Right renal cortex interstitium (tissue), 3 donors: ENCODE data around the gene AMIGO3. TPM values are rescaled to one million over a fixed set of nuclear protein-coding genes. Genes with fewer than 3 reads are reported as not detected.
"Not testable (repeated sequence)": the region's sequence is repeated elsewhere in the genome, so short reads cannot be mapped to it uniquely, and the experiment has no call there.

Source experiments
- DNase-seq, 3 donors: peaks; one replicate each; pipeline ENCODE4 v3.0.0-alpha.2; 2013; ENCODE audit warnings: low read depth in 3 of 3, low spot score in 2 of 3
- polyA plus RNA-seq, 3 donors: library from polyadenylated mRNA; unstranded; fragments of 120-200 nt; gene quantifications; one replicate each; pipeline ENCODE4 v1.2.1, GENCODE V29; 2013; ENCODE audit not compliant: insufficient read length in 3 of 3

Gene AMIGO3
- polyA plus RNA-seq, 3 donors, result 0.93 to 1.5 (median 1.0) TPM

GRCh38 chr3:49689908-49690624 lies 29.4 kb downstream of the AMIGO3 start:
- not testable (repeated sequence) for DNase-seq

- DNase-seq, result peak; percentile 80 to 89 (median 87)
These were observed 30.2 kb downstream of the AMIGO3 start, which contains the start of the genes MST1 and RNF123 for GRCh38 chr3:49689046-49689907. TSS of gene MST1 (minus strand) at chr3:49689474. CDS start at chr3:49688691, 783 bp downstream. TSS of gene RNF123 (plus strand) at chr3:49689557. CDS start at chr3:49691166, 1,609 bp downstream.

- DNase-seq, result not testable (repeated sequence)
These were observed 31.0 kb downstream of the AMIGO3 start for GRCh38 chr3:49688338-49689045.

GRCh38 chr3:49687424-49687795 lies 32.1 kb downstream of the AMIGO3 start:
- DNase-seq, result not testable (repeated sequence)

GRCh38 chr3:49686769-49687423 lies 32.6 kb downstream of the AMIGO3 start:
- peak in 1 of 3 donors; percentile 56 for DNase-seq

- peak in 1 of 3 donors; percentile 45 for DNase-seq
These were observed 33.1 kb downstream of the AMIGO3 start for GRCh38 chr3:49686346-49686745.

- not testable (repeated sequence) for DNase-seq
These were observed 33.6 kb downstream of the AMIGO3 start for GRCh38 chr3:49685846-49686245.

- not testable (repeated sequence) for DNase-seq
These were observed 34.4 kb downstream of the AMIGO3 start for GRCh38 chr3:49685103-49685502.

- DNase-seq, result not testable (repeated sequence)
These were observed 35.0 kb downstream of the AMIGO3 start for GRCh38 chr3:49684453-49684852.

- DNase-seq, result no peak
These were observed 36.3 kb downstream of the AMIGO3 start for GRCh38 chr3:49683162-49683561.

- no peak for DNase-seq
These were observed 37.9 kb downstream of the AMIGO3 start for GRCh38 chr3:49681543-49681942.

GRCh38 chr3:49681232-49681522 lies 38.3 kb downstream of the AMIGO3 start:
- no peak for DNase-seq

- DNase-seq, result no peak
These were observed 38.8 kb downstream of the AMIGO3 start for GRCh38 chr3:49680493-49681231.

GRCh38 chr3:49675912-49676311 lies 43.6 kb downstream of the AMIGO3 start:
- DNase-seq, result no peak

- DNase-seq, result no peak
These were observed 44.9 kb downstream of the AMIGO3 start for GRCh38 chr3:49674497-49674983.

GRCh38 chr3:49673715-49674496 lies 45.6 kb downstream of the AMIGO3 start, which contains the start of gene APEH:
TSS of gene APEH (plus strand) at chr3:49674351. CDS start at chr3:49674402, 51 bp downstream.
- DNase-seq, result peak; percentile 88 to 90 (median 88)

GRCh38 chr3:49673121-49673714 lies 46.3 kb downstream of the AMIGO3 start:
- DNase-seq, result no peak
